Measurements from ENCODE around the gene APMAP. TPM values are rescaled to one million over a fixed set of nuclear protein-coding genes. Genes with fewer than 3 reads are reported as not detected.

Gene APMAP
- total RNA-seq, 3 donors from 2014 or later (not counting 1 experiment from before 2014, with no cell fraction given): 205 to 212 (median 207) TPM

GRCh38 chr20:24943731-24944130 lies 48.8 kb downstream of the APMAP start:
- Histone ChIP-seq H3K27me3 (ENCODE audit: control insufficient read depth, insufficient read depth, low read length) (no peaks in the 10 kb centered on the region), H3K27ac (ENCODE audit: low read length) (no peak overlapping the region), H3K4me1 (ENCODE audit: control insufficient read depth, insufficient read depth, low read length) (peaks cover 3% of the 10 kb centered on the region), H3K4me3 (ENCODE audit: low read length) (no peak overlapping the region), H3K9me3 (ENCODE audit: control insufficient read depth, insufficient read depth, low read length) (no peaks in the 10 kb centered on the region), H3K36me3 (ENCODE audit: control insufficient read depth, insufficient read depth, low read length) (no peaks in the 10 kb centered on the region)
- no peak for TF ChIP-seq CTCF (IDR thresholded peaks at IDR 0.05)
- peak overlapping the region in 1 of 2 donors; percentile 98 for H3K27ac Mint-ChIP-seq
- DNase-seq (no peak), ATAC-seq (no peak)
- no peaks in the 10 kb centered on the region for H3K27me3 Mint-ChIP-seq (ENCODE audit: low read depth in 2 of 2)
- H3K4me1 Mint-ChIP-seq: peaks cover 44 to 47% of the 10 kb centered on the region in 2 donors
- H3K4me3 Mint-ChIP-seq: no peak overlapping the region
- 77% methylated on average over 3 of the region's 3 CpGs for WGBS (ENCODE audit: insufficient coverage)
- intact Hi-C loops (cut with micrococcal nuclease): no loop called here
- peaks cover 7% of the 10 kb centered on the region for H3K36me3 Mint-ChIP-seq
- H3K9me3 Mint-ChIP-seq: peaks cover 0 to 6% of the 10 kb centered on the region in 2 donors

GRCh38 chr20:24943196-24943595 lies 49.4 kb downstream of the APMAP start:
- intact Hi-C loops (cut with micrococcal nuclease): no loop called here
- Mint-ChIP-seq H3K4me3 (no peak overlapping the region), H3K36me3 (peaks cover 7% of the 10 kb centered on the region)

GRCh38 chr20:24942679-24943078 lies 49.9 kb downstream of the APMAP start:
- no peak overlapping the region for H3K27ac ChIP-seq (ENCODE audit: low read length)
- ATAC-seq (no peak), DNase-seq (no peak)
- H3K4me3 ChIP-seq (ENCODE audit: low read length): no peak overlapping the region
- 83% methylated on average over 6 of the region's 6 CpGs for WGBS (ENCODE audit: insufficient coverage)
- peaks cover 0 to 6% of the 10 kb centered on the region in 2 donors for H3K9me3 Mint-ChIP-seq
- no peaks in the 10 kb centered on the region for H3K4me1 ChIP-seq (ENCODE audit: control insufficient read depth, insufficient read depth, low read length)
- H3K4me1 Mint-ChIP-seq: peaks cover 36 to 40% of the 10 kb centered on the region in 2 donors
- H3K27me3 ChIP-seq (ENCODE audit: control insufficient read depth, insufficient read depth, low read length): no peaks in the 10 kb centered on the region
- H3K36me3 ChIP-seq (ENCODE audit: control insufficient read depth, insufficient read depth, low read length): no peaks in the 10 kb centered on the region
- peaks cover 0 to 2% of the 10 kb centered on the region in 2 donors for H3K27me3 Mint-ChIP-seq (ENCODE audit: low read depth in 2 of 2)
- no peaks in the 10 kb centered on the region for H3K9me3 ChIP-seq (ENCODE audit: control insufficient read depth, insufficient read depth, low read length)
- peak overlapping the region in 1 of 2 donors; percentile 23 for H3K27ac Mint-ChIP-seq
- no peak for TF ChIP-seq CTCF (IDR thresholded peaks at IDR 0.05)
- intact Hi-C loops (cut with micrococcal nuclease): no loop called here
- H3K4me3 Mint-ChIP-seq: no peak overlapping the region
- peaks cover 7% of the 10 kb centered on the region for H3K36me3 Mint-ChIP-seq

More at GRCh38 chr20:24943196-24943595, 49.4 kb downstream of the APMAP start:
- DNase-seq (no peak), ATAC-seq (no peak)
- H3K36me3 ChIP-seq (ENCODE audit: control insufficient read depth, insufficient read depth, low read length): no peaks in the 10 kb centered on the region
- Mint-ChIP-seq H3K27ac (peak overlapping the region in 1 of 2 donors; percentile 23), H3K9me3 (peaks cover 0 to 6% of the 10 kb centered on the region in 2 donors), H3K27me3 (ENCODE audit: low read depth in 2 of 2) (no peaks in the 10 kb centered on the region), H3K4me1 (peaks cover 41 to 42% of the 10 kb centered on the region in 2 donors)
- H3K4me3 ChIP-seq (ENCODE audit: low read length): no peak overlapping the region
- no peaks in the 10 kb centered on the region for H3K9me3 ChIP-seq (ENCODE audit: control insufficient read depth, insufficient read depth, low read length)
- H3K27ac ChIP-seq (ENCODE audit: low read length): no peak overlapping the region
- 100% methylated on average over 4 of the region's 4 CpGs for WGBS (ENCODE audit: insufficient coverage)
- no peaks in the 10 kb centered on the region for H3K27me3 ChIP-seq (ENCODE audit: control insufficient read depth, insufficient read depth, low read length)
- no peak for TF ChIP-seq CTCF (IDR thresholded peaks at IDR 0.05)
- no peaks in the 10 kb centered on the region for H3K4me1 ChIP-seq (ENCODE audit: control insufficient read depth, insufficient read depth, low read length)

DNA sequence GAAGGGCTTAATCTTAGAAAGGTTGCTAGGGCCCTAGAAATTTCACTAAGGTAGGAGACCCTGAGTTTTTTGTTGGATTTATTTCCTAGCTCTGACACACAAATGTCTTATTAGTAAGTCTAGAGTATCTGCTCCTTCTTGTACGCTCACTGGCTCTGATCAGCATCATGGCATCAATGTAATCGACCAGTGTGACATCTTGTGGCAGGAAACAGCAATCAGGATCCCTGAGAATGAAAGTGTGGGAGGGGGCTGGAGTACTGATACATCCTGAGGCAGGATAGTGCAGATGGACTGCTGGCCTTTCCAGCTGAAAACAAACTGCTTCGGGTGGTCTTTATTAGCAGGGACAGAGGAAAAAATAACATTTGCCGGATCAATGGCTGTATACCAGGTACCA lies 53.5 kb downstream of the APMAP start:
- TF ChIP-seq CTCF (IDR thresholded peaks at IDR 0.05): no peak
- H3K27ac ChIP-seq (ENCODE audit: low read length): no peak overlapping the region
- H3K27me3 ChIP-seq (ENCODE audit: control insufficient read depth, insufficient read depth, low read length): no peaks in the 10 kb centered on the region
- Mint-ChIP-seq H3K9me3 (no peaks in the 10 kb centered on the region), H3K4me1 (peaks cover 7 to 9% of the 10 kb centered on the region in 2 donors), H3K4me3 (no peak overlapping the region), H3K27ac (no peak overlapping the region), H3K27me3 (ENCODE audit: low read depth in 2 of 2) (peaks cover 0 to 2% of the 10 kb centered on the region in 2 donors), H3K36me3 (no peaks in the 10 kb centered on the region)
- DNase-seq (no peak), ATAC-seq (no peak)
- WGBS (ENCODE audit: insufficient coverage): 66% methylated on average over 4 of the region's 4 CpGs
- H3K9me3 ChIP-seq (ENCODE audit: control insufficient read depth, insufficient read depth, low read length): no peaks in the 10 kb centered on the region
- H3K4me1 ChIP-seq (ENCODE audit: control insufficient read depth, insufficient read depth, low read length): no peaks in the 10 kb centered on the region
- H3K36me3 ChIP-seq (ENCODE audit: control insufficient read depth, insufficient read depth, low read length): no peaks in the 10 kb centered on the region
- intact Hi-C loops (cut with micrococcal nuclease): no loop called here
- no peak overlapping the region for H3K4me3 ChIP-seq (ENCODE audit: low read length)

Measured in natural killer cell (primary cell).